ENCODE measurements around the gene EEF2.

EEF2 gene

GRCh38 chr19:3984584-3984907 is 717 bp downstream of the EEF2 start:
- DNase-seq (ENCODE audit: low spot score): no peak

GRCh38 chr19:3983936-3984583 is 1.2 kb downstream of the EEF2 start:
- DNase-seq (ENCODE audit: low spot score): no peak

- DNase-seq (ENCODE audit: low spot score): no peak
Observed at GRCh38 chr19:3983542-3983914, 1.7 kb downstream of the EEF2 start.

- no peak for DNase-seq (ENCODE audit: low spot score)
Observed at GRCh38 chr19:3982701-3983541, 2.3 kb downstream of the EEF2 start.

GRCh38 chr19:3981736-3982681 is 3.3 kb downstream of the EEF2 start:
- no peak for DNase-seq (ENCODE audit: low spot score)

- DNase-seq (ENCODE audit: low spot score): no peak
Observed at GRCh38 chr19:3981373-3981735, 3.9 kb downstream of the EEF2 start.

- DNase-seq (ENCODE audit: low spot score): no peak
Observed at GRCh38 chr19:3980353-3981251, 4.7 kb downstream of the EEF2 start.

GRCh38 chr19:3979674-3980352 is 5.5 kb downstream of the EEF2 start:
- no peak for DNase-seq (ENCODE audit: low spot score)

- no peak for DNase-seq (ENCODE audit: low spot score)
Observed at GRCh38 chr19:3979289-3979673, 6.0 kb downstream of the EEF2 start.

- no peak for DNase-seq (ENCODE audit: low spot score)
Observed at GRCh38 chr19:3978145-3978544, 7.1 kb downstream of the EEF2 start.

GRCh38 chr19:3977242-3978143 is 7.8 kb downstream of the EEF2 start:
- DNase-seq (ENCODE audit: low spot score): no peak

GRCh38 chr19:3976495-3977241 is 8.6 kb downstream of the EEF2 start:
- no peak for DNase-seq (ENCODE audit: low spot score)

- DNase-seq (ENCODE audit: low spot score): no peak
Observed at GRCh38 chr19:3975637-3976087, 9.6 kb downstream of the EEF2 start.

GRCh38 chr19:3975144-3975543 is 10.1 kb downstream of the EEF2 start:
- no peak for DNase-seq (ENCODE audit: low spot score)

GRCh38 chr19:3970808-3971598 is 14.3 kb downstream of the EEF2 start, which contains the start of gene DAPK3:
Gene DAPK3, minus strand, starts transcription at chr19:3971099. Its CDS starts 1,364 bp downstream, at chr19:3969735.
- DNase-seq (ENCODE audit: low spot score): peak; percentile 99

- DNase-seq (ENCODE audit: low spot score): no peak
Observed at GRCh38 chr19:3970313-3970807, 14.9 kb downstream of the EEF2 start.

- no peak for DNase-seq (ENCODE audit: low spot score)
Observed at GRCh38 chr19:3969435-3970312, 15.6 kb downstream of the EEF2 start.

Data from left forelimb (tissue), 1 donor.